HFFc6 (cell line): ENCODE results near the gene TMEM120B. TPM values are rescaled to one million over a fixed set of nuclear protein-coding genes. Genes with fewer than 3 reads are reported as not detected.

Source experiments
- DNase-seq: peaks from one replicate; pipeline ENCODE4 v3.0.0-alpha.2; 2018
- H3K27ac Mint-ChIP-seq: 2 replicates; pipeline ENCODE4 v1.8.0; 2020; ENCODE audit warnings: mild to moderate bottlenecking, mixed read lengths
- H3K27me3 Mint-ChIP-seq: 2 replicates; pipeline ENCODE4 v1.8.0; 2021; ENCODE audit warnings: mild to moderate bottlenecking, moderate library complexity, mixed read lengths; ENCODE audit not compliant: insufficient read depth
- H3K36me3 Mint-ChIP-seq: 2 replicates; pipeline ENCODE4 v1.8.0; 2021; ENCODE audit warnings: low read depth, mixed read lengths
- H3K4me1 Mint-ChIP-seq: 2 replicates; pipeline ENCODE4 v1.8.0; 2020; ENCODE audit warnings: low read depth, mixed read lengths
- H3K4me3 Mint-ChIP-seq: 2 replicates; pipeline ENCODE4 v1.8.0; 2020; ENCODE audit warnings: mild to moderate bottlenecking, moderate library complexity, mixed read lengths
- H3K9me3 Mint-ChIP-seq: 2 replicates; pipeline ENCODE4 v1.8.0; 2020; ENCODE audit warnings: mild to moderate bottlenecking, mixed read lengths
- total RNA-seq, 6 experiments: library from RNA; stranded (reverse); fragmentation: NEBNext Ultra II Directional; extraction: Animal tissue kit (Norgen Biotek cat#: 25700); gene quantifications; 2 replicates in 1 of 6; 3 replicates in 5 of 6; pipeline ENCODE4 v1.2.3, GENCODE V29; 2021
- TF ChIP-seq, protein P1 (sequence below): fragments of 200-600 bp; sonication (generic); IDR thresholded peaks from 2 replicates; pipeline ENCODE4 v1.5.0; 2021; ENCODE audit warnings: antibody characterized with exemption, mild to moderate bottlenecking

TMEM120B gene
- total RNA-seq, 6 experiments from 2014 or later = 9.7 to 13.8 (median 12.6) TPM

DNA sequence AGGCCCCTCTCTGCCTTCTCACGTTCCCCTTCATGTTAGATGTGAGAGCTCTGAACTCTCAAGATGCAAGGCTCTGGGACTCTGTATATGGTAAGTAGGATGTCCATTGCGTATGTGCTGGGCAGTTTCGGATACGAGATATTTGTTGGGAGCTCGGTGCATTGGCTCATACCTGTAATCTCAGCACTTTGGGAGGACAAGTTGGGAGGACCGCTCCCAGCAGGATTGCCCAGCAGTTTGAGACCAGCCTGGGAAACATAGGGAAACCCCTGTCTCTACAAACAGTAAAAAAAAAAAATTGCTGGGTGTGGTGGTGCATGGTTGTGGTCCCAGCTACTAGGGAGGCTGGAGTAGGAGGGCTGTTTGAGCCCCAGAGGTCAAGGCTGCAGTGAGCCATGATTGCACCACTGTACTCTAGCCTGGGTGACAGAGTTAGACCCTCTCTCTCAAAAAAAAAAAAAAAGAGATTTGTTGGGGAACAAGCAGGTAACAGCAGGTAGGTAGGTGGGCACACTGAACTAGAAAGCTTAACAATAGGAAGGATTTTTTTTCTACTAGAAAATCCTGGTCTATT lies 3.4 kb downstream of the TMEM120B start:
- H3K27me3 Mint-ChIP-seq = peaks cover 2% of the 10 kb centered on the region
- DNase-seq = no peak
- H3K36me3 Mint-ChIP-seq = peaks cover 5% of the 10 kb centered on the region; the same call in 1 of the 2 replicates
- H3K27ac Mint-ChIP-seq = peak overlapping the region; percentile 51; the same call in 1 of the 2 replicates
- H3K4me3 Mint-ChIP-seq = no peak overlapping the region; the same call in 1 of the 2 replicates
- peaks cover 69% of the 10 kb centered on the region for H3K4me1 Mint-ChIP-seq
- no peaks in the 10 kb centered on the region for H3K9me3 Mint-ChIP-seq
- TF ChIP-seq, protein P1, sequence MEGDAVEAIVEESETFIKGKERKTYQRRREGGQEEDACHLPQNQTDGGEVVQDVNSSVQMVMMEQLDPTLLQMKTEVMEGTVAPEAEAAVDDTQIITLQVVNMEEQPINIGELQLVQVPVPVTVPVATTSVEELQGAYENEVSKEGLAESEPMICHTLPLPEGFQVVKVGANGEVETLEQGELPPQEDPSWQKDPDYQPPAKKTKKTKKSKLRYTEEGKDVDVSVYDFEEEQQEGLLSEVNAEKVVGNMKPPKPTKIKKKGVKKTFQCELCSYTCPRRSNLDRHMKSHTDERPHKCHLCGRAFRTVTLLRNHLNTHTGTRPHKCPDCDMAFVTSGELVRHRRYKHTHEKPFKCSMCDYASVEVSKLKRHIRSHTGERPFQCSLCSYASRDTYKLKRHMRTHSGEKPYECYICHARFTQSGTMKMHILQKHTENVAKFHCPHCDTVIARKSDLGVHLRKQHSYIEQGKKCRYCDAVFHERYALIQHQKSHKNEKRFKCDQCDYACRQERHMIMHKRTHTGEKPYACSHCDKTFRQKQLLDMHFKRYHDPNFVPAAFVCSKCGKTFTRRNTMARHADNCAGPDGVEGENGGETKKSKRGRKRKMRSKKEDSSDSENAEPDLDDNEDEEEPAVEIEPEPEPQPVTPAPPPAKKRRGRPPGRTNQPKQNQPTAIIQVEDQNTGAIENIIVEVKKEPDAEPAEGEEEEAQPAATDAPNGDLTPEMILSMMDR = no peak

DNA sequence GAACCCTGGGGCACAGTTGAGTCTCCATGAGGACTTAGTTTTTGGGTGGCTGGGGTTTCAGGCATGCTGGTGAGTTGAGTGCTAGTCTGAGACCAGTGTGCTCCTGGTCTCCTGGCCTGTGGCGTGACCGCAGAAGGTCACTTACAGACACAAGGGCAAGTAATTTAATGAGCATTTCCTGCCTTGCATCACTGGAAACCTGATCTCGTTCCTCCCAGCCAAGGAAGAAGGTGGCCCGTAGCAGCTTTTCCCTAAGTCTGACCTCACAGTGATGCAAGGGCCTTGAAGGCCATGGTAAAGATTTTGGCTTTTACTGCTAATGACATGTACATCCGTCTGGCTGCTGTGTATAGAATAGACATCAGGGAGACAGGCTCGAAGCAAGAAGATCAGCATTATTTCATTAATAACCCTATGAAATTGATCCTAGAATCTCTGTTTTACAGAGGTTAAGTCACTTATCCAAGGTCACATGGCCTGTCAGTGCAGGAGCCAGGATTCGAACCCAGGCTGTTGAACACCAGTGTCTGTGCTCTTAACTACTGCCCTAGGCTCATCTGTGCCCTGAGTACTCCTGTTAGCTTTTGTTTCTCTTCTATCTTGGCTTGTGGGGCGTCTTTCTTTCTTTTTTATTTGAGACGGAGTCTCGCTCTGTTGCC lies 4.6 kb downstream of the TMEM120B start:
- H3K36me3 Mint-ChIP-seq = peaks cover 5% of the 10 kb centered on the region; the same call in 1 of the 2 replicates
- DNase-seq = peak; percentile 95
- H3K27ac Mint-ChIP-seq = peak overlapping the region; percentile 69
- peaks cover 2% of the 10 kb centered on the region for H3K27me3 Mint-ChIP-seq
- no peaks in the 10 kb centered on the region for H3K9me3 Mint-ChIP-seq
- peak overlapping the region; percentile 49 for H3K4me3 Mint-ChIP-seq
- TF ChIP-seq, protein P1 = no peak
- H3K4me1 Mint-ChIP-seq = peaks cover 64% of the 10 kb centered on the region

DNA sequence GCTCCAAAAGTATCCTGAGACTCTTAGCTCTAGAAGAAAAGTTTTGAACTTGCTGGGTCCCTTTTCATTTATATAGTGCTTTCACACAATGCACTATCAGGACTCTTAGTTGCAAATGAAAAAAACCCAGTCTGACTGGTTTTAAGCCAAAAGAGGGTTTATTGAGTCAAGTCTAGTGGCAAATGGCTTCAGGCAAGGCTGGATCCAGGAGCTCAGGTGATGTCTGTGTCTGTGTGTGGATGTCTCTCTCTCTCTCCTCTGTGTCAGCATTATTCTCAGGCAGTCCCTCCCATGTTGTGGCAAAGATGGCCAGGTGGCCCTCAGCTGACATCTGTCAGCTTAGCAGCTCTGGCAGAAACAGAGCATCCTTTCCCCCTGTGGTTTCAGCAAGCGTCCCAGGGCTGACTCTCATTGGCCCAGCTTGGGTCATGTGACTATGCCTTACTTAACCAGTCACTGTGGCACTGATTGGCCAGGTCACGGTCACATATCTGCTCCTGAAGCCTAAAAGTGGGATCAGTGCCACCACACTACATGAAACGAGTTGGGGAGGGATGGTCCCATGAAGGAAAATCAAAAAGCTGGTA lies 6.2 kb downstream of the TMEM120B start:
- H3K27me3 Mint-ChIP-seq = peaks cover 2% of the 10 kb centered on the region
- H3K27ac Mint-ChIP-seq = peak overlapping the region; percentile 97
- no peak for DNase-seq
- no peak overlapping the region for H3K4me3 Mint-ChIP-seq
- TF ChIP-seq, protein P1 = no peak
- H3K36me3 Mint-ChIP-seq = peaks cover 3% of the 10 kb centered on the region; the same call in 1 of the 2 replicates
- no peaks in the 10 kb centered on the region for H3K9me3 Mint-ChIP-seq
- peaks cover 58% of the 10 kb centered on the region for H3K4me1 Mint-ChIP-seq

DNA sequence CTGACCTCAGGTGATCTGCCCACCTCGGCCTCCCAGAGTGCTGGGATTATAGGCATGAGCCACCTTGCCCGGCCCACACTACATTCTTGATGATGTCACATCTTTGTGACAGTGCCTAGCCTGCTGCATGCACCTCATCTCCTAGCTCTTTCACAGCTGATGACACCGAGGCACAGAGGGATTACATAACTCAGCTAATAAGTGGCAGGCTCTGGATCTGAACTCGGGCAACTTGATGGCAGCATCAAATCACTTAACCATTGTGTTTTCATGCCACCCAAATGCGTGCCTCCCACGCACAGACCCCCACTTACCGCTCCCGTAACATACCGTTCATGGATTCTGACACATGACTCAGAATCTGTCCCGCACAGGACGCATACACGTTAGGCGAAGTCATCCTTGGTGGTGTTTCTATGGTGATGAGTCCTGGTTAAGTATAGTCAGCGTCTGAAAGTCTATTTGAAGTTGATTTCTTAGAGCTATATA lies 7.4 kb downstream of the TMEM120B start:
- H3K9me3 Mint-ChIP-seq = no peaks in the 10 kb centered on the region
- peaks cover 9% of the 10 kb centered on the region for H3K36me3 Mint-ChIP-seq
- peak overlapping the region; percentile 60 for H3K4me3 Mint-ChIP-seq
- peaks cover 50% of the 10 kb centered on the region for H3K4me1 Mint-ChIP-seq
- TF ChIP-seq, protein P1 = no peak
- DNase-seq = peak; percentile 91
- peaks cover 2% of the 10 kb centered on the region; the same call in 1 of the 2 replicates for H3K27me3 Mint-ChIP-seq
- peak overlapping the region; percentile 97 for H3K27ac Mint-ChIP-seq

DNA sequence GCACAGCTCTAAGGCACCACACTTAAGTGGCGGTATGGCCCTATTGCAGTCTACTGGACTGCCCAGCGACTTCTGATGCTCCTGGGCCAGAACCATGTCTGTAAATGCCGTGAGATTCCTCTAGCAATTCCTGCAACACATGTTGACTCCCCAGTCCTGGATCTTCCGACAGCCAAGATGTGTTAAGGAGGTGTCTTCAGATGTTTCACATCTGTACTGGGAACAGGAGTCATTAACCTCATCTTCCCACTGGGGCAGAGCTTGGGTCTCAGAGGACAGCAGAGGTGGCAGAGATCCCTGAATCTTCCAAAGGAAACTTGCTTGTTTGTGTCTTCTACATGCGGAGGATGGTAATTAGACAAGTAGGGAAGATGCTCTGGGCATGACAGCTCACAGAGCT lies 8.2 kb downstream of the TMEM120B start:
- no peak for DNase-seq
- H3K4me1 Mint-ChIP-seq = peaks cover 45% of the 10 kb centered on the region
- H3K9me3 Mint-ChIP-seq = no peaks in the 10 kb centered on the region
- H3K27me3 Mint-ChIP-seq = peaks cover 2% of the 10 kb centered on the region; the same call in 1 of the 2 replicates
- peak overlapping the region; percentile 60 for H3K4me3 Mint-ChIP-seq
- TF ChIP-seq, protein P1 = no peak
- H3K27ac Mint-ChIP-seq = peak overlapping the region; percentile 97
- peaks cover 15% of the 10 kb centered on the region for H3K36me3 Mint-ChIP-seq
